NCI-H146 treated with DMSO at 0.1 percent for 48 hours (cell line): ENCODE results near the gene TMEM132E.

Source experiments
- DNase-seq: peaks from one replicate; lab custom pipeline; 2025; ENCODE audit not compliant: unreplicated experiment; lab: John Stamatoyannopoulos, UW

The TMEM132E gene

DNA sequence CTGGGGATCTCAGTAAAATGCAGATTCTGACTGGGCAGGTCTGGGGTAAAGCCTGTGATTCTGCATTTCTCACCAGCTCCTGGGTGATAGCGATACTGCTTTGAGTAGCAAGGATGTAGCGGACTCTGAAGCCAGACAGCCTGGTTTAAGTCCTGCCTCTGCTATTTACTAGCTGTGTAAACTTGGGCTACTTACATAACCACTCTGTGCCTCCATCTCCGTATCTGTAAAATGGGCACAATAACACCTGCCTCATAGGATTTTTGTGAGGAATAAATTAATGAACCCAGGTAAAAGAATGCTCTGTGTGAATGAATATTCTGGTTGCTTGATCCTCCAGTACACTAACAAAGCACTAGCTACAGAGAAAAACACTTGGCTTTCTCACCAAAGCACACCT, 54.4 kb downstream of the TMEM132E start:
- DNase-seq: no peak

DNA sequence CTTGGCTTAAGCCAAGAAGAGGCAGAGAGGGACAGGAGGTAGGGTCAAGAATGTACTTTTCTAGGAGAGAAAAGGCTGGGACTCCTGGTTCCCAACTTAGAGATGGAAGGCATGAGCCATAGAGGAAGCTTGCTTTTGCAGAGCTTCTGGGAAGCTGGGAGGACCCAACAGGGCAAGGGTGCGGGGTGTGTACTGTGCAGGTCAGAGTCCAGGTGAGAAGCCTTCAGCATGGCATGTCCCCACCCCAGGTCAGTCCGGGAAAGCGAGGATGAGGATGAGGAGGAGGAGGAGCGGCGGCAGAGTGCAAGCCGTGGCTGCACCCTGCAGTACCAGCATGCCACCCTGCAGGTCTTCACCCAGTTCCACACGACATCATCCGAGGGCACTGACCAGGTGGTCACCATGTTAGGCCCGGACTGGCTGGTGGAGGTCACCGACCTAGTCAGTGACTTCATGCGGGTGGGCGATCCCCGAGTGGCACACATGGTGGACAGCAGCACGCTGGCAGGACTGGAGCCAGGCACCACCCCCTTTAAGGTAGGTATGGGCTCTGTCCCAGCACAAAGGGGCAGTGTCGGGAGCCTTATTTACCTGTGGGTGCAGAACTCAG, 55.3 kb downstream of the TMEM132E start:
- DNase-seq: no peak

DNA sequence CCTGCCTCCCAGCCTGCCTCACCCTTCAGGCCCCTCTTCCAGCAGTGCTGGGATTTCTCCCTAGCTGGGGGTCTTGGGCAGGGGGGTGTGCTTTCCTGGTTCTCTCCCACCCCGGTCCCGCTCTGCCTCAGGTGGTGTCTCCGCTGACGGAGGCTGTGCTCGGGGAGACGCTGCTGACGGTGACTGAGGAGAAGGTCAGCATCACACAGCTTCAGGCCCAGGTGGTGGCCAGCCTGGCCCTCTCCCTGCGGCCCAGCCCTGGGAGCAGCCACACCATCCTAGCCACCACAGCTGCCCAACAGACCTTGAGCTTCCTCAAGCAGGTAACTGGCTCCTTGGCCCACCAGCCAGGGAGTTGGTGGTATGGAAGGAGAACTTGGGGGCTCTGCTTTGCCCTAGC, 56.5 kb downstream of the TMEM132E start:
- DNase-seq: no peak

DNA sequence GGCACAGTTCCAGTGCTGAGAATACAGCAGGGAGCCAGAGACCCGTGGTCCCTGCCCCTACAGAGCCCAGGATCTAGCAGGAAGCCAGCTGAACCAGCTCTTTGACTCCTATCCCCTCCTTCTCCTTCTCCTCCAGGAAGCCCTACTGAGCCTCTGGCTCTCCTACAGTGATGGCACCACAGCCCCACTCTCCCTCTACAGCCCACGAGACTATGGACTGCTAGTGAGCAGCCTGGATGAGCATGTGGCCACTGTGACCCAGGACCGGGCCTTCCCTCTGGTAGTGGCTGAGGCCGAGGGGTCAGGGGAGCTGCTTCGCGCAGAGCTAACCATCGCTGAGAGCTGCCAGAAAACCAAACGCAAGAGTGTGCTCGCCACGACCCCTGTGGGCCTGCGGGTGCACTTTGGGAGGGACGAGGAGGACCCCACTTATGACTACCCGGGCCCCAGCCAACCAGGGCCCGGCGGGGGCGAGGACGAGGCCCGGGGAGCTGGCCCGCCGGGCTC, 57.7 kb downstream of the TMEM132E start:
- DNase-seq: no peak

DNA sequence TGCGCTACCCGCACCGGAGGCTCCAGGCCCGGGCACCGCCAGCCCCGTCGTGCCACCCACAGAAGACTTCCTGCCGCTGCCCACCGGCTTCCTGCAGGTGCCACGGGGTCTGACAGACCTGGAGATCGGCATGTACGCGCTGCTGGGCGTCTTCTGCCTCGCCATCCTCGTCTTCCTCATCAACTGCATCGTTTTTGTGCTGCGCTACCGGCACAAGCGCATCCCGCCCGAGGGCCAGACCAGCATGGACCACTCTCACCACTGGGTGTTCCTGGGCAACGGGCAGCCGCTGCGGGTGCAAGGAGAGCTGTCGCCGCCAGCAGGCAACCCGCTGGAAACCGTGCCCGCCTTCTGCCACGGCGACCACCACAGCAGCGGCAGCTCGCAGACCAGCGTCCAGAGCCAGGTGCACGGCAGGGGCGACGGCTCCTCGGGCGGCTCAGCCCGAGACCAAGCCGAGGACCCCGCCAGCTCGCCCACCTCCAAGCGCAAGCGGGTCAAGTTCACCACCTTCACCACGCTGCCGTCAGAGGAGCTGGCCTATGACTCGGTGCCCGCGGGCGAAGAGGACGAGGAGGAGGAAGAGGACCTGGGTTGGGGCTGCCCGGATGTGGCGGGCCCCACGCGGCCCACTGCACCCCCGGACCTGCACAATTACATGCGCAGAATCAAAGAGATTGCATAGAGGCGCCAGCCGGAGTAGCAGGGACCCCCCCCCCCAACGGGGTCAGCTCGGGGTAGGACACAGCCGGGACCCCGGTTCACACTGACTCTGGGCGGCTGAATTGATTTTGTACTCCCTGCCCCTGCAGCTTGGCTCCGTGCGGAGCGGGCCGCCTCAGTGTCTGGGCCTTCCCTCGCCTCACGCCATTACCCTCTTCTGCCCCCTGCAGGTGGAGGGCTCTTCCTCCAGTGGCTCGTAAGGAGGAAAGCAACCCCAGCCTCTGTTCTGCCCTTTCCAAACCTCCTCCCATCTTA, 58.5 kb downstream of the TMEM132E start:
- DNase-seq: peak; percentile 7

DNA sequence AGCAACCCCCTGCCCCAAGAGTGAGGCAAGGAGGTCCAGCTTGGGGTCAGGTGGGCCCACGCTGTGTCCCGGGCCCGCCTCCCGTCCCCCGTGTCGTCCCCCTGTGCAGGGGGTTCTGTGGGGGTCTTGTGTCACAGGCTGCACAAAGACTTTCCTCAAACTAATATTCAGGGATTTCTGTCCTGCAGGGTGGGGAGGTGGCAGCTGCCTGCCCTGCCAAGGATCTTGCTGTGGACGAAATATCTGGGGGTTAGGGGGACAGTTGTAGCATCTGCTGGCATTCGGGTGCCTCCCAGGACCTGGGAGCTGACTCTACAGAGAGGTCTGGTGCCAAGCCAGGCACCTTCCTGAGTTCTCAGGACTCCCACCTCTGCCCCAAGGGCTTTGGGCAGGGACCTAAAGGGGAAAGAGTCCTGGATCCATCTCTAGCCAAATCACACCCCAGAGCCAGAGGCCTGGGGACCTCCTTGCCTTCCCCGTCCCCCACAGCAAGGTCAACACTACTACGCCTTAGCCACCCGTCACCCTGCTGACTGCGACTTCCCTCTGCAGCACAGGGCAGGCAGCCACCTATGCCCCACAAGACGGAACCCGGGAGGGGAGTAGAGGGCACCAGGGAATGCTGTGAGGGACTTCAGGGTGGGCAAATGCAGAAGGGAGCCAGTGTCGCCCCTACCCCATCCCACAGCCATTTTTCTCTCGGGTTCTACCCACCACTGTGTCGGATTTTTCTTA, 59.3 kb downstream of the TMEM132E start:
- DNase-seq: no peak

DNA sequence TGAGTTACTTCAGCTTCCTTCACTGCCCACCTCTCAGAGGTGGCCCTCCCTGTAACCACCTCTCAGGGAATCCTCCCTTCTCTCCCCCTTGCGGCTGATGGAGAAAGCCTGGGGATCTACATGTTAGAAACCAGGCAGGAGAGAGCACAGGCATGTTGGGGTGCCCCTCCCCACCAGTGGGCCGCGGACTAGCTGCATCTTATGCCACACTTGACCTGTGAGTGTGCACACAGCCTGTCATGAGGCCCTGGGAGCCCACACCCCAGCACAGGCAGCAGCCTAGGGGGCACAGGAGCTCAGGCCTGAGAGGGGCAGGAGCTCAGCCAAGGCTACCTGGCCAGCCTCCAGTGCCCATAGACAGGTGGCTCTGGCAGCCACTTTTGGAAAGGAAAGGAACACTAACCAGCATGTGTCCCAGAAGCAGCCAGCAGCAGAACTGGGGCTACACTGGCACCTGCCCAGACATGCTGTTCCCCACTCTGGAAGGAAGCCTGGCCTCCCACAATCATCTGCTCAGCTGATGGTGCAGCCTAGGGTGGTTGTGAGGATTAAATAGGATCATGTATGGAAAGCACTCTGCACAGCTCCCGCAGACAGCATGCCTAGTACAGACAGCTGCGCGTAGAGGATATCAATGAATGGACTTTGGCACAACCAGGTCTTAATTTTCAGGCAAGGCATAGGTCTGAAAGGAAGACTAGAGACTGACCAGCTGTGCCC, 60.5 kb downstream of the TMEM132E start:
- DNase-seq: no peak

DNA sequence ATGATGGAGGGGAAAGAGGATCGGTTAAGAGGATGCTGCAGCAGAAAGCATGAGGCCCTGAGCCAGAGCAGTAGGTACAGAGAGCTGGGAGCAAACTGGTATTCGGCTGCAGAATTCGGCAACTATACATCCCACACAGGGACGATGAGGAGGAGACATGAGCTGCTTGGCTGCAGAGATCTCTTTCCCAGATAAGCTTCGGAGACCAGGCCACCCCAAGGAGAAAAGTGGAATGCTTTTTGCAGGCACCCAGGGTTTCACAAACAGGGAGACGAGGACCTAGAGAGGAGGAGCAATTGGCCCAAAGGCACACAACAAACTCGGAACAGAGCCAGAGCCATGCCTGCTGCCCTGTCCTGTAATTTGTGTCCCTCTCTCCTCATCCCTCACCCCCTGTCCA, 62.0 kb downstream of the TMEM132E start:
- DNase-seq: no peak

DNA sequence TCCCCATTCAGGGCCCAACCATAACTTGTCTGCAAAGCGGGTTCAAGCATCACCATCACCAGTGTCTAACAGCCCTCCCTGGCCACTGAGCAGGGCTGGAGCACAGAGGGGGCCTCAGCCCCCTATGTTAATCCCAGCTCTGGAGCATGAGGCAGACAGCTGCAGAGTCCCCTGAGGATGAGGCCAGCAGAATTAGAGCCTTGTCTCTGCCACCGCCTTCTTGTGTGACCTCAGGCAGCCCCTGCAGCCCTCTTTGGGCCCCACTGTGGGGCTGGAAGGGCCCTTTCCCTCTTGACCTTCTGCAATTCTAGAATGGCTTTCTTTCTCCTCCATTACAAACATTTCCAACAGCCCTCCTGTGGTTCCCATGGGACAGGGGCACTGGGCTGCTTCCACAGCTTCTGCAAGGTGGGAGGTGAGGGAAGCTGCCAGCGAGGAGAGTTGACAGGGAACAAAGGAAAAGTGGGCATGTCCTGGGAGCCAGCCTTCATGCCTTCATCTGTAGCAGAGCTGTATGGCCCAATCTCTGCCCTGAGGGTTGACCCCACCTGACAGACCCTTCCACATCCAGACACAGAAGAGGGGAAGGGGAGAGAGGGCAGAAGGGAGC, 65.7 kb downstream of the TMEM132E start:
- no peak for DNase-seq

DNA sequence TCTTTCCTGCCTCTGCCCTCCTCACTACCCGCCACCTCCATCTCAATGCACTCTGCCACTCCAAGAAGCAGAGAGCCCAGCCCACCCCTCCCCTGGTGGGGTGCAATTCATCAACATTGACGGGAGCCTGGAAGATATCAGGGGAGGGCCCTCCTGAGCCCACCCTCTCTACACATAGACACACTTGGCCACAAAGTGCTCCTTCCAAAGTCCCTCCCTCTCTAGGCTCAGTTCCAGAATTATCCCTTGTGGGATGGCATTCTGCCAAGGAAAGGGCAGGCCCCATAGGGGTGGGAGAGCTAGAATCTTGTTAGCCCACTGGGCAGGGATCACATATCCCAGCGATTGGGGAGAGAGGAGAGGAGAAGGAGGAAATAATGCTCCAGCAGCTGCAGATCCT, 66.2 kb downstream of the TMEM132E start:
- no peak for DNase-seq

DNA sequence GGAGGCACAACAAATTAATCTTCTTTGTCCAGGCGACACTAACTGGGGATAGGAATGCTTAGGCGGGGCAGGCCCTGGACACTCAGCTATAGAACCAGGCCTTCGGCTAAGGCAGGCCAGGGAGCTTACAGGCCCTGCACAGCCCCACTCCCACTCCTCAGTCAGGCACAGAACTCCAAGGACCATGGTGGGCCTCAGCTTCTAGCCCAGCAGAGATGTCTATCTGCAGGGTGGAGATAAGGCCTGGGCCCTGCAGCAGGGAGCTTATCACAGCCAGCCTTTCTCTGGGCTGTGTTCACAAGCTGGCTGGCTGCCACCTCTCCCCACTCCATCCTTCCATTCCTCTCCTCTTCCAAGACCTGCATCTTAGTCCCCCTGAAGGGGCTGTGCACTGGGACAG, 68.1 kb downstream of the TMEM132E start:
- DNase-seq: no peak

DNA sequence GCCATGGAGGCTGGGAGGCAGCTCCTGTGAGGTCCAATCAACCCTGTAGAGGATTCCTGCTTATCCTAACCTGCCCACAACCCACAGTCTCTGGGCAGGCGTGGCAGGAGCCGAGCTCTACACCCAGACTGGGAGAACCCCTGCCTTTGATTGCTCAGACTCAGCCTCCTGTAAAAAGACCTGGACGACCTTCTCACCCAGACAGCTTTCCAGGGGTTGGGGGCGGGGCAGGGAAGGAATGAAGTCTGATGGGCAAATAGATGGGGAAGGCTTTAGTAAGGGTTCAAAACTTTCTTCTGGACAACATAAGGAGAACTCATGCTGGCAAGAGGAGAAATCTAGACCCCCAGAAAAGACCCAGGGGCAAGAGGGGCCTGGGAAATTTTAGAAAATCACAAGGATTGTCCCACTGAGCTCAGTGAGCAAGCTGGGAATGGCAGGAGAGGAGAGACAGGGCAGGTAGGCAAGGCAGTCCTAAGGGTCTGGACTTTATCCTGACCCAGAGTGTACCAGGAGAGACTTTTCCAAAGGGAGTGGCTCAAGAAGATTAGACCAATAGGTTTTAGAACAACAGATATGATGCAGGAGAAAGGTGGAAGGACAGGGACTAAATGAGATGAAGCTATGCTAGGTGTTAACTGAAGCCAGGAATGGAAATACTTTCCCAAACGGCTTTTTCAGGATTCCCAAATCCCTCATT, 70.8 kb downstream of the TMEM132E start:
- no peak for DNase-seq

DNA sequence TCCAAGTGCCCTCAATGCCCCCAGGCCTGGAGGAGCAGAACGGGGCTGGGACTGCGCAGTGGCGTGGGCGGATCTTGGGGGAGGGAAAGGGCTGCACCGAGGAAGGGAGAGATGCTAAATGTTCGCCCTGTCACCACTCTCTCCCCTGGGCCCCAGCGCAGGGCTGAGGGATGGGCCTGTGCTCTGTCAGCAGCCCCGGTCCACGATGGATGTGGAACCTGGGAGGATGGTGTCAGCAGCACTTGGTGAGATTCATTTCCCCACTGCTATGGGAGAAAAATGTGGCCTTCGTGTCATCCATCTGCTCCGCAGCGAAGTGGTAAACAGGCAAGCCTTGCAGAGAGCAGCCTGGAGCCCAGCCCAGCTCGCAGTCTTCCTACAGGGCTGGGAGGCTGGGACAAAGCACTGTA, 72.0 kb downstream of the TMEM132E start:
- no peak for DNase-seq

DNA sequence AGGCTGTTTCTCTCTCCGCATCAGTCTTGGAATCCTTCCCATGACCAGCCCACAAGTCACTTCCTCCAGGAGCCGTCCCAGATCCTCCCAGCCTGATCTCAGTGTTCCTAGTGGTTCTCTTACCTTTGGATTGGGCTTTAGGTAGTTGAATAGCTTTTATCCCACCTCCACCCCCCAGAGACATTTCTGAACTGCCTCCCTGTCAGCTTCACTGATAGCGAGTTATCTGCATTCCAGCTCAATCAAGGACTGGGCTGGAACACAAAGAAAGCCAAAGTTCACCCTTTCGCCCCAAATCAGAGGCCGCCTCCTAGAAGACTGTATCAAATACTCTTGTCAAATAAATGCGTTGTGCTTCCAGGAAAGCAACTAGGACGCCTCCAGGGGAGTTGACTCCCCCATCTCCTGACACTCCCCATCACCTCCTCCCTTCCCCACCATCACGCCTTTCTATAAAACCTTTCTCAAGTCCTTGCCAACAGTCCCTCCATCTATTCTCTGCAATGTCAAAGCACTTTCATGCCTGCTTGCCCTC, 72.7 kb downstream of the TMEM132E start:
- no peak for DNase-seq

DNA sequence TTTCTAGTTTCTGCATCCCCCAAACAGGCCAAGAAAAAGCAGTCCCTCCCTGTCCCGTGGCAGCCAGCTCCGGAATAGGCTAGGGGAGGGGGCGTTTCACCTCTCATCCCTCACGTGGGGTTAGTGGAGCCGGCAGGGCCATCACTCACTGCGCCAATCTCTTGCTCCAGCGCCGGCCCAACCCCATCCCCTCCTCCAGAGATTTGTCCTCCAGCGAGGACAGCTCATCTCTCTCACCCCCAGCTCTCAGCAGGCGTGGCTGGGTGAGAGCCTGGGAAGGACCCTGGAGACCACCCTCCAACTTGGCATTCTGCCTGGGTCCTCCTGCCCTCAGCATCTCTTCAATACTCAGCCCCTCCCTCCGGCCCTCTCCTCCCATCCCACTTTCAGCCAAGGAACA, 74.1 kb downstream of the TMEM132E start:
- DNase-seq: no peak

DNA sequence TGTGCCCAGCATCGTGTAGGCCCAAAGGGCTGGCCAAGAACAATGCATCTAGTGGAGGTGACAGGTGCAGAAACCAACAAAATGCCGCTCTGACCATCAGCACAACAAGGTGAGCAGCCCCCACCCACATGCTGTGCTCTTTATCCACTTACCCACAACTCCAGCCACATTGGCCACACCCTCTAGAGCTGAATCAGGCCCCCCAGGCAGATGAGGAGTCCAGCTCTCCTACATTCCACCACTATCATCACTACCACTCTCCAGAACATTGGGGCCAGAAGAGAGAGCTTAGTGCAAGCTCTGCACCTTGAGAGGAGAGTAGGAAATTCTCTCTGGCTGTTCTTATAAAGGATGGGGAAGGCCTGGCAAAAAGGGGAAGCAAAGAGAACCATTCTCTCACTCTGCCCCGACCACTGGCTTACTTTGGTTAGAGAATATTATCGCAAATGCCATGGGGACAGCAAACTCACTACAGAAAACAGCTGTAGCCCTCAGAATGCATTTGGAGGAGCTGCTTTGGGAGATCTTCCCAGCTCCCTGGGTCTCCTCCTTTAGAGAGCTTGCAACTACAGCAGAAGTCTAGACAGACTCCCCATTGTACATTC, 75.0 kb downstream of the TMEM132E start:
- no peak for DNase-seq

DNA sequence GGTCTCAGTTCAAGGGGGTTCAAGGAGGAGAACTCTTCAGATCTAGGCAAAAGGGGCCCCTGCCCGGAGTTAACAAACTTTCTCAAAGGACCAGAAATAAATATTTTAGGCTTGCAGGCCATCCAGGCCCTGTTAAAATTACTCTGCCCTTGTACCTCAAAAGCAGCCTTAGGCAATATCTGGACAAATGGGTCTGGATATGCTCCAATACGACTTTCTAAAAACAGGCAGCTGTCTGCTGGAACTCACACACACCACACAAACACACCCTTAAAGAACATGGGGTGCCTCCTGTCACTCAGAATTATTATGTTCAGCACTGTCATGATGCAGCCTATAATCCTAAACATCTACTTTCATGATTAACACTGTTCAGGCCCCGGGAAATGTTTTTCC, 75.5 kb downstream of the TMEM132E start:
- DNase-seq: no peak

DNA sequence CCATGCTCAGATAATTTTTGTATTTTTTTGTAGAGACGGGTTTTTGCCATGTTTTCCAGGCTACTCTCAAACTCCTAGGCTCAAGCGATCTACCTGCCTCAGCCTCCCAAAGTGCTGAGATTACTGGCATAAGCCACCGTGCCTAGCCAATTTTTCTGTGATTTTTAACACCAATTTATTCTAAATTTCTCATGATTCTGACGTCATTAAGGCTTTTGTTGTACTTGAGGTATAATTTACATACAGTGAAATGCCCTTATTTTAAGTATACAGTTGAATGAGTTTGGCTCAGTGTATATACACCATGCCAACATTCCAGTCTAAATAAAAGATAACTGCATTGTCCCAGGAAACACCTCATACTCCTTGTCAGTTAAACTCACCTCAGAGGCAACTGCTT, 77.4 kb downstream of the TMEM132E start:
- no peak for DNase-seq

DNA sequence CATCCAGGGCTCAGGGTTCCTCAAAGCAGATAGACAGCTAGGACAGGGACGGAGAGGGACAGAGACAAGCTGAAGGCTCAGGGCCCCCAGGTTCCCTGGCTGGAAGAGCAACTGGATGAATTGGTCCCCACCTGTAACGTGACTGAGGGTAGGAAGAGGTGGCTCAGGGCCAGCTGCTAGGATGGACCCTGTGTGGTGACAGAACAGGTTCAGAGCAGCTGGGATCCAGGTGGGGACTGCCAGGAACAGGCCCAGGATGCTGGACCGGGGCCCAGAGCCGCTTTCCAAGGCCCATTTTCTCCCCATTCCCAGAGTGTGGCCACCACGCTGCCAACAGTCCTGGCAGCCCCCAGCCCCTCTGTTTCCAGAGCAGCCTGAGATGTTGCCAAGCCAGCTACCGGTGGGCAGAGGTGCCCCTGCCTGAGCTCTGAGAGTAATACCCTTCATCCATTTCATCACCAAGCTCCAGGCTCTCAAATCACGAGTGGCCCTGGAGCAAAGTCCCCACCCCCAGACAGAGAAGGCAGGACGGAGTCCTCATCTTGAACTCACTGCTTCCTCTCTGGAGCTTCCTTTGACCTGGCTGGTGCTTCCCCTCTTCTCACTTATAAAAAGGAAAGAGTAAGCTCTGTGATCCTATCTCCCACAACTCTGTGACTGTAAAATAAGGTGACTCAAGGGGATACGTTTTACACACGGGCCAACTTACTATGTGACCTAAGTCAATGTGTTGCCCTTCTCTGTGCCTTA, 79.6 kb downstream of the TMEM132E start:
- no peak for DNase-seq
